Mucosa of descending colon (tissue), 3 donors: ENCODE results near the gene TRAPPC6A. TPM values are rescaled to one million over a fixed set of nuclear protein-coding genes. Genes with fewer than 3 reads are reported as not detected.

ENCODE experiments used
- ATAC-seq: fragments of 200-7000 bp; cut with Tn5 transposase; one replicate; pipeline ENCODE4 v1.9.1; 2020; ENCODE audit warnings: mild to moderate bottlenecking, moderate library complexity
- DNase-seq, 3 donors: peaks; one replicate each; pipeline ENCODE4 v3.0.0-alpha.2; 2020
- H3K36me3 ChIP-seq: fragments of 200-600 bp; one replicate; pipeline ENCODE4 v1.8.0; 2021; ENCODE audit warnings: low read depth, mild to moderate bottlenecking
- H3K4me1 ChIP-seq: fragments of 200-600 bp; one replicate; pipeline ENCODE4 v1.8.0; 2021; ENCODE audit warnings: low read depth, mild to moderate bottlenecking
- H3K4me3 ChIP-seq: fragments of 200-600 bp; one replicate; pipeline ENCODE4 v1.8.0; 2021; ENCODE audit warnings: mild to moderate bottlenecking
- H3K9me3 ChIP-seq: fragments of 200-600 bp; one replicate; pipeline ENCODE4 v1.8.0; 2021; ENCODE audit warnings: mild to moderate bottlenecking
- intact Hi-C, 2 donors: fragments of 100-400 bp; cut with DNase I in 1 of 2; cut with micrococcal nuclease in 1 of 2; formaldehyde crosslinking; loops; one replicate each; pipeline versions ENCODE4 v1.11.0 to v1.11.1; 2022; cut with DNase I, micrococcal nuclease
- long read RNA-seq, 2 donors: library from polyadenylated mRNA; unstranded; transcript quantifications; one replicate each; pipeline ENCODE4 v2.0.0, GENCODE V29; 2019 to 2021
- total RNA-seq, 3 donors: library from RNA; stranded (reverse); fragmentation: NEBNext Ultra II Directional in 2 of 3; extraction: Animal tissue kit (Norgen Biotek cat#: 25700) in 2 of 3; gene quantifications; one replicate each; pipeline versions ENCODE4 v1.2.1 to v1.2.4, GENCODE V29; 2021 to 2023
- TF ChIP-seq, protein P1 (sequence below): fragments of 200-600 bp; IDR thresholded peaks from one replicate; pipeline ENCODE4 v1.8.0; 2022; ENCODE audit warnings: antibody characterized with exemption, mild to moderate bottlenecking
- donor health status: DM: no; HTN: no; CAD: no; lungs with moderate emphysema.
- donor health status: DM: no; HTN: no; CAD: no.
- donor health status: DM: no; HTN: yes; CAD: no.

TRAPPC6A gene
- total RNA-seq = 10 to 100 TPM; 29.0 to 45.1 (median 37.4) TPM
- long read RNA-seq, donor 1, transcript TRAPPC6A-202 (6 exons, 758 nt) = major isoform, 6 of 12 reads
- long read RNA-seq, donor 1, partial matches to known transcripts = 2 of 12 reads
- long read RNA-seq, donor 1, other reads (novel, unspliced or antisense) = 0 of 12 reads
- long read RNA-seq, donor 2, transcript TRAPPC6A-202 (6 exons, 758 nt) = major isoform, 6 of 10 reads
- long read RNA-seq, donor 2, partial matches to known transcripts = 0 of 10 reads
- long read RNA-seq, donor 2, other reads (novel, unspliced or antisense) = 1 of 10 reads

GRCh38 chr19:45177817-45178261 is at the start of gene TRAPPC6A:
TRAPPC6A (minus strand) TSS chr19:45178237; CDS start chr19:45178218, 19 bp downstream.
- intact Hi-C loops = no loop called here

GRCh38 chr19:45224645-45225044 is 46.6 kb upstream of the TRAPPC6A start:
- no peak for ATAC-seq
- TF ChIP-seq, protein P1, sequence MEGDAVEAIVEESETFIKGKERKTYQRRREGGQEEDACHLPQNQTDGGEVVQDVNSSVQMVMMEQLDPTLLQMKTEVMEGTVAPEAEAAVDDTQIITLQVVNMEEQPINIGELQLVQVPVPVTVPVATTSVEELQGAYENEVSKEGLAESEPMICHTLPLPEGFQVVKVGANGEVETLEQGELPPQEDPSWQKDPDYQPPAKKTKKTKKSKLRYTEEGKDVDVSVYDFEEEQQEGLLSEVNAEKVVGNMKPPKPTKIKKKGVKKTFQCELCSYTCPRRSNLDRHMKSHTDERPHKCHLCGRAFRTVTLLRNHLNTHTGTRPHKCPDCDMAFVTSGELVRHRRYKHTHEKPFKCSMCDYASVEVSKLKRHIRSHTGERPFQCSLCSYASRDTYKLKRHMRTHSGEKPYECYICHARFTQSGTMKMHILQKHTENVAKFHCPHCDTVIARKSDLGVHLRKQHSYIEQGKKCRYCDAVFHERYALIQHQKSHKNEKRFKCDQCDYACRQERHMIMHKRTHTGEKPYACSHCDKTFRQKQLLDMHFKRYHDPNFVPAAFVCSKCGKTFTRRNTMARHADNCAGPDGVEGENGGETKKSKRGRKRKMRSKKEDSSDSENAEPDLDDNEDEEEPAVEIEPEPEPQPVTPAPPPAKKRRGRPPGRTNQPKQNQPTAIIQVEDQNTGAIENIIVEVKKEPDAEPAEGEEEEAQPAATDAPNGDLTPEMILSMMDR = no peak
- no peak for DNase-seq

More at GRCh38 chr19:45177817-45178261, at the start of gene TRAPPC6A:
- peaks cover 15% of the 10 kb centered on the region for H3K4me1 ChIP-seq
- H3K4me3 ChIP-seq = peak within 1 kb of the TSS; percentile 69
- peaks cover 5% of the 10 kb centered on the region for H3K36me3 ChIP-seq
- ATAC-seq = peak; percentile 9
- TF ChIP-seq, protein P1 = no peak
- DNase-seq = no peak
- no peaks in the 10 kb centered on the region for H3K9me3 ChIP-seq

GRCh38 chr19:45223879-45224278 is 45.8 kb upstream of the TRAPPC6A start:
- ATAC-seq = no peak

More at GRCh38 chr19:45224645-45225044, 46.6 kb upstream of the TRAPPC6A start:
- intact Hi-C loops = no loop called here
- Histone ChIP-seq H3K36me3 (no peaks in the 10 kb centered on the region), H3K4me3 (no peak overlapping the region), H3K9me3 (no peaks in the 10 kb centered on the region), H3K4me1 (no peaks in the 10 kb centered on the region)

GRCh38 chr19:45222724-45223123 is 44.7 kb upstream of the TRAPPC6A start:
- DNase-seq (no peak), ATAC-seq (peak; percentile 67)
- H3K36me3 ChIP-seq = no peaks in the 10 kb centered on the region
- no peaks in the 10 kb centered on the region for H3K9me3 ChIP-seq
- H3K4me1 ChIP-seq = no peaks in the 10 kb centered on the region
- intact Hi-C loops = no loop called here
- TF ChIP-seq, protein P1 = no peak
- H3K4me3 ChIP-seq = no peak overlapping the region

More at GRCh38 chr19:45223879-45224278, 45.8 kb upstream of the TRAPPC6A start:
- no peak for DNase-seq
- TF ChIP-seq, protein P1 = no peak
- no peak overlapping the region for H3K4me3 ChIP-seq
- no peaks in the 10 kb centered on the region for H3K4me1 ChIP-seq
- no peaks in the 10 kb centered on the region for H3K9me3 ChIP-seq
- H3K36me3 ChIP-seq = no peaks in the 10 kb centered on the region
- intact Hi-C loops = no loop called here

GRCh38 chr19:45218911-45219743 is 41.1 kb upstream of the TRAPPC6A start:
- intact Hi-C loops = no loop called here
- Histone ChIP-seq H3K4me3 (no peak overlapping the region), H3K4me1 (no peaks in the 10 kb centered on the region), H3K36me3 (no peaks in the 10 kb centered on the region), H3K9me3 (no peaks in the 10 kb centered on the region)
- ATAC-seq (no peak), DNase-seq (no peak)
- TF ChIP-seq, protein P1 = no peak
